GM21360 (cell line): Measurements from ENCODE around the gene ZNF527.
"Not testable (repeated sequence)": the region's sequence is repeated elsewhere in the genome, so short reads cannot be mapped to it uniquely, and the experiment has no call there.

ENCODE experiments used
- ATAC-seq: cut with Tn5 transposase; IDR thresholded peaks from one replicate; pipeline ENCODE4 v1.9.1; 2021; ENCODE audit warnings: mild to moderate bottlenecking, moderate library complexity; ENCODE audit not compliant: unreplicated experiment

Gene ZNF527

GRCh38 chr19:37370880-37371661, at the start of gene ZNF527:
Gene ZNF527 (plus strand): TSS chr19:37371099. CDS start chr19:37374199, 3,100 bp downstream.
- ATAC-seq, result peak; percentile 96

DNA sequence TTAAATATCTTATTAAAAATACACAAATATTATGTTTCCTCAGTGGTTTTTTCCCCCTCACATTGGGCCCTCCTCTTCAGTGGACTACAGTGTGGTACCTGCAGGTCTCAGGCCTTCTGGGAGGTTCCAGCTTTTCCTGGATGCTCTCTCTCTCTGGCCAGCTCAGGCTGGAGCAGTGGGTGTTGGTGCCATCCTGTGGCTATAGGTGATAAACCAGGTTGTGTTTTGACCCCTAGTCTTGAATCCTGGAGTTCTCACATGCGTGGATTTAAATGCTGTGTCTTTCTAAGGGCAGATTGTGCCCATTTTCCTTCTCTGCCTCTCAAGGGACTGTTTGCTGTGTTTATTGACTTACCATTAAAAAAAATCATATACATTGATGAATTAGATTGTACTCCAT, 41.2 kb upstream of the ZNF527 start:
- ATAC-seq, result no peak

GRCh38 chr19:37332839-37333238, 38.1 kb upstream of the ZNF527 start:
- ATAC-seq, result no peak

- ATAC-seq, result no peak
Measured at GRCh38 chr19:37333457-37333856, 37.4 kb upstream of the ZNF527 start.

- ATAC-seq, result no peak
Measured at GRCh38 chr19:37334179-37335071, 36.5 kb upstream of the ZNF527 start.

GRCh38 chr19:37342753-37343152, 28.1 kb upstream of the ZNF527 start:
- ATAC-seq, result no peak

DNA sequence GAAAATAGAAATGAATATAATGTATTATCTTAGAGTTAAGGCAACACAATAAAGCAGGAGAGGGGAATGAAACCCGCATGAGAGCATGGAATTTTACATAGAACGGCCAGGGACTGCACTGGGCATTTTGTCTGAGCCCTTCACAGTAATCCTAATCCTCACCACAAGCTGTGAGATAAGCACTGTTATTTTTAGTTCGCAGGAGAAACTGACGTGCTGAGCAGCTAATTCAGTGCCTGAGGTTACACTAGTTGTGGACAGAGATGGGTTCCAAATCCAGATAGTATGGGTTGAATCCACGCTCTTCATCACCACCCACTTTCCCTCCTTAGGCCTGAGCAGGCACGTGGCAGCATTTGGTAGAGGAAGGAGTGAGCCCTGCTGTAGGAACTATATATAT, 24.8 kb upstream of the ZNF527 start:
- no peak for ATAC-seq

- no peak for ATAC-seq
Measured at GRCh38 chr19:37348060-37348459, 22.8 kb upstream of the ZNF527 start.

GRCh38 chr19:37353968-37354367, 16.9 kb upstream of the ZNF527 start:
- ATAC-seq, result no peak

GRCh38 chr19:37355901-37356300, 15.0 kb upstream of the ZNF527 start:
- ATAC-seq, result no peak

GRCh38 chr19:37361994-37362393, 8.9 kb upstream of the ZNF527 start:
- ATAC-seq, result no peak

GRCh38 chr19:37362733-37363132, 8.2 kb upstream of the ZNF527 start:
- no peak for ATAC-seq

GRCh38 chr19:37370386-37370879, 466 bp upstream of the ZNF527 start:
- ATAC-seq, result not testable (repeated sequence)

DNA sequence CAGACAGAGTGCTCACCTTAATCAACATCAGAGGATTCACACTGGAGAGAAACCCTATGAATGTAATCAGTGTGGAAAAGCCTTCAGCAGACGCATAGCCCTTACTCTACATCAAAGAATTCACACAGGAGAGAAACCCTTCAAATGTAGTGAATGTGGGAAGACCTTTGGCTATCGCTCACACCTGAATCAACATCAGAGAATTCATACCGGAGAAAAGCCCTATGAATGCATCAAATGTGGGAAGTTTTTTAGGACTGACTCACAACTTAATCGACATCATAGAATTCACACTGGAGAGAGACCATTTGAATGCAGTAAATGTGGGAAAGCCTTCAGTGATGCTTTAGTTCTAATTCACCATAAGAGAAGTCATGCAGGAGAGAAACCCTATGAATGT, 18.3 kb downstream of the ZNF527 start:
- ATAC-seq, result no peak

DNA sequence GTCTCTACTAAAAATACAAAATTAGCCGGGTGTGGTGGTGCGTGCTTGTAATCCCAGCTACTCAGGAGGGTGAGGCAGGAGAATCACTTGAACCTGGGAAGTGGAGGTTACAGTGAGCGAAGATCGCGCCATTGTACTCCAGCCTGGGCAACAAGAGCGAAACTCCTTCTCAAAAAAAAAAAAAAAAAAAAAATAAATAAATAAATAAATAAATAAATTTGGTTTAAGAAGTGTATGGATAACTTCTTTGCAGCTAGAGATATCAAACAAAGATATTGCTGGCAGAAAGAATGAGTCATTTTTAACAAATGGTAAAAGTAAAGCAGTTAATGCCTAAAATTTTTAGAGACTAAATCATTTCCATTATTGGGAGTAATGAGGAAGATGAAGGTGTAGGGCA, 20.5 kb downstream of the ZNF527 start:
- ATAC-seq, result not testable (repeated sequence)

DNA sequence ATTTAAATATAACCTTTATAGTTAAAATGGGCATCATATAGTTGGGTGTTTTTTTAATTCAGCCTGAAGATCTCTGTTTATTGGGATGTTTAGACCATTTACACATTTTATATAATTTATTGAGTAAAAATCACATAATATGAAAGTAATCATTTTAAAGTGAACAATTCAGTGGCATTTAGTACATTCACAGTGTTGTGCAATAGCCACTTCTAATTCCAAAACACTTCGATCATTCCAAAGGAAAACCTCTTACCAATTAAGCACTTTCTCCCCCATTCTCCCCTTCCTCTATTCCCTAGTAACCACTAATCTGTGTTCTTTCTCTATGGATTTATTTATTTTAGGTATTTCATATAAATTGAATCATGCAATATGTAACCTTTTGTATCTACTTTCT, 30.2 kb downstream of the ZNF527 start:
- no peak for ATAC-seq

GRCh38 chr19:37403403-37403802, 32.5 kb downstream of the ZNF527 start:
- ATAC-seq, result no peak

- ATAC-seq, result not testable (repeated sequence)
Measured at GRCh38 chr19:37406140-37406846, 35.4 kb downstream of the ZNF527 start.

- ATAC-seq, result no peak
Measured at GRCh38 chr19:37412700-37413099, 41.8 kb downstream of the ZNF527 start.

DNA sequence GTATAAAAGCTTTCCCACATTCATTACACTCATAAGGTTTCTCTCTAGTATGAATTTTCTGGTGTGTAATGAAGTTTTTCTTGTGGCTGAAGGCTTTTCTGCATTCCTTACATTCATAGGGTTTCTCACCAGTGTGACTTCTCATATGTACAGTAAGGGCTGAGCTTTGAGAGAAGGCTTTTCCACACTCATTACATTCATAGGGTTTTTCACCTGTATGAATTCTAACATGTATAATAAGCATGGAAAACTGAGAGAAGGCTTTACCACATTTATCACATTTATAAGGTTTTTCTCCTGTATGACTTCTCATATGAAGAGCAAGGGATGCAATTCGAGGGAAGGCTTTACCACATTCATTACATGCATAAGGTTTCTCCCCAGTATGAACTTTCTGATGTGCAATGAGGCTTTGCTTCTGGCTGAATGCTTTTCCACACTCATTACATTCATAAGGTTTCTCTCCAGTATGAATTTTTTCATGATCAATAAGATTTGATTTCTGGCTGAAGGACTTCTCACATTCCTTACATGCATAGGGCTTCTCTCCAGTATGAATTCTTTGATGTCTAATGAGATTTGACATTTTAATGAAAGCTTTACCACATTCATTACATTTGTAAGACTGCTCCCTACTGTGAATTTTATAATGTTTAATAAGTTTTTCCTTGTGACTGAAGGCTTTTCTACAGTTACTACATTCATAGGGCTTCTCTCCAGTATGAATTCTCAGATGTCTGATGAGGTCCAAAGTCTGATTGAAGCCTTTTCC, 42.6 kb downstream of the ZNF527 start:
- no peak for ATAC-seq
